SH-SY5Y (cell line): Measurements from ENCODE around the gene STEAP1B.

ENCODE experiments used
- GATA2 ChIP-seq: IDR thresholded peaks from 2 replicates; pipeline ENCODE4 v1.6.1; 2011; ENCODE audit warnings: mild to moderate bottlenecking, low read depth, low read length
- GATA3 ChIP-seq: IDR thresholded peaks from 2 replicates; pipeline ENCODE4 v1.6.1; 2011; ENCODE audit warnings: low read depth, mild to moderate bottlenecking, low read length, moderate library complexity

- no peak for TF ChIP-seq GATA3
- TF ChIP-seq GATA2, result no peak
These were observed 25.3 kb downstream of the STEAP1B start for GRCh38 chr7:22474645-22475044.
